Gastrocnemius medialis (tissue), 4 donors: ENCODE results near the gene GPR84.

Experiments used
- CTCF ChIP-seq, 5 experiments: fragments of 450-650 bp in 3 of 5; fragments of 200-600 bp in 2 of 5; sonication (generic) in 2 of 5; IDR thresholded peaks in 4 of 5; conservative IDR thresholded peaks in 1 of 5; 1 replicate in 4 of 5; 2 replicates in 1 of 5; pipeline ENCODE4 v1.5.1; 2016 to 2019; ENCODE audit warnings: antibody characterized with exemption in 5 of 5, mild to moderate bottlenecking in 3 of 5, moderate library complexity in 3 of 5
- POLR2A ChIP-seq, 2 donors: fragments of 450-650 bp; IDR thresholded peaks; one replicate each; pipeline ENCODE4 v1.6.1; 2017; ENCODE audit warnings: antibody characterized with exemption in 2 of 2, mild to moderate bottlenecking in 2 of 2, moderate library complexity in 2 of 2

- TF ChIP-seq CTCF (IDR thresholded peaks at IDR 0.05 in 4 of 5, conservative IDR thresholded peaks at IDR 0.05 in 1 of 5) (no peak), POLR2A (IDR thresholded peaks at IDR 0.05) (no peak)
These were observed 7.3 kb downstream of the GPR84 start for GRCh38 chr12:54356951-54357356.
